Subcutaneous adipose tissue (tissue), 4 donors: ENCODE data around the gene NPR3. TPM values are rescaled to one million over a fixed set of nuclear protein-coding genes. Genes with fewer than 3 reads are reported as not detected.

ENCODE experiments used
- total RNA-seq, 4 donors: library from RNA; depleted of rRNA; stranded (reverse); fragments of >200 nt; gene quantifications; one replicate each; pipeline ENCODE4 v1.1.0, GENCODE V29; 2016
- TF ChIP-seq, protein P1 (sequence below): fragments of 450-650 bp; IDR thresholded peaks from one replicate; pipeline ENCODE4 v1.5.1; 2016; ENCODE audit warnings: low read depth, mild to moderate bottlenecking, control low read depth, antibody characterized with exemption, moderate library complexity

Gene NPR3
- total RNA-seq, 4 donors from 2014 or later = 5.6 to 45.4 (median 23.0) TPM

DNA sequence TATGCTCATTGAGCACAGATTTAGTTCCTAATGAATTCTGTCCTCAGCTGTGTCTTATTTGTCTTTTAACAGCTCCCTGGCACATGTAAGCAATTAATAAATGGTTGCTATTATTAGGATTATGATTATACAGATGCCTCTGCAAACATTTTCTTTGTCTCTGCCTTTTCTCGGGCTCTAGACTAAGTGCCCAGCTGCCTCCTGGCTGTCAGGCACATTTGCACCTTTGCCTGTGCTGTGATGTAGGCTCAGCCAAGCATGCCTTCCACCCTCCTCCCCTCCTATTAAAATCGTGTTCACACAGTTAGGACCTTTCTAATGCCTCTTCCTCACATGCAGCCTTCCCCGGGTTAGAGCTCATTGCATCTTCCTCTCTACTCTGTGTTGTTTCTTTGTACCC is 25.7 kb downstream of the NPR3 start:
- TF ChIP-seq, protein P1, sequence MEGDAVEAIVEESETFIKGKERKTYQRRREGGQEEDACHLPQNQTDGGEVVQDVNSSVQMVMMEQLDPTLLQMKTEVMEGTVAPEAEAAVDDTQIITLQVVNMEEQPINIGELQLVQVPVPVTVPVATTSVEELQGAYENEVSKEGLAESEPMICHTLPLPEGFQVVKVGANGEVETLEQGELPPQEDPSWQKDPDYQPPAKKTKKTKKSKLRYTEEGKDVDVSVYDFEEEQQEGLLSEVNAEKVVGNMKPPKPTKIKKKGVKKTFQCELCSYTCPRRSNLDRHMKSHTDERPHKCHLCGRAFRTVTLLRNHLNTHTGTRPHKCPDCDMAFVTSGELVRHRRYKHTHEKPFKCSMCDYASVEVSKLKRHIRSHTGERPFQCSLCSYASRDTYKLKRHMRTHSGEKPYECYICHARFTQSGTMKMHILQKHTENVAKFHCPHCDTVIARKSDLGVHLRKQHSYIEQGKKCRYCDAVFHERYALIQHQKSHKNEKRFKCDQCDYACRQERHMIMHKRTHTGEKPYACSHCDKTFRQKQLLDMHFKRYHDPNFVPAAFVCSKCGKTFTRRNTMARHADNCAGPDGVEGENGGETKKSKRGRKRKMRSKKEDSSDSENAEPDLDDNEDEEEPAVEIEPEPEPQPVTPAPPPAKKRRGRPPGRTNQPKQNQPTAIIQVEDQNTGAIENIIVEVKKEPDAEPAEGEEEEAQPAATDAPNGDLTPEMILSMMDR = no peak

DNA sequence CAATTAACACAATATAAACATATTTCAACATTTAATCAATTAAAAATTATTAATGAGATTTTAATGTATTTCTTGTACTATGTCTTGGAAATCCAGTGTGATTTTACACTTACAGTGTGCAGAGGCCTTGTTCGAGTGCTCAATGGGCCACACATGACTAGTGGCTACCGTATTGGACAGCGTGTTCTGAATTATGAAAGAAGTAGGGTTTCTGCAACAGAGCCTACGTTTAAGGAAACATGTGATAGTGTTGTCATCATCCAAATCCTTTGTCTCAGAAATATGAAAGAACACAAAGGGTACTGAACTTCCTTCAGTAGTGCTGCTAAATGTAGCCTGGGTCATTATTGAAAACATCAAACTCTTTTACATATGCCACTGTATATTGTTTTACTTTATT is 29.5 kb downstream of the NPR3 start:
- TF ChIP-seq, protein P1 = no peak

DNA sequence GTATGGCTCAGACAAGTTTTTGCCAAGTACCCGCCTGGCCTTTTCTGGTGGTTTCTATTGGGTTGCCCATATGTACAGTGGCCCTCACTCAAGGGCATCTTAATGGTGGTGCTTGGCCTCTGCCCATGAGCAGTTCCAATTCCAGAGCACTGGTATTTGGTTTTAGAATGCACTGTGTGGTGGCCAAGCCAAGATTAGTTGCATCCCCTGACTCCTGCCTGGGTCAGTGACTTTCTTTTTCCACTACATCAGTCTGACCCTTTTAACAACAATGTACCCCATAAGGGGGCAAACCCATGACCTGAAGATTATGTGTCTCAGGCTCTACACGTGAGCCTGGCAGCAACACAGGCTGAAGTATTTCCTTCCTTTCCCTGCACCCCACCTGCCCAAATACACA is 34.2 kb downstream of the NPR3 start:
- TF ChIP-seq, protein P1 = no peak

DNA sequence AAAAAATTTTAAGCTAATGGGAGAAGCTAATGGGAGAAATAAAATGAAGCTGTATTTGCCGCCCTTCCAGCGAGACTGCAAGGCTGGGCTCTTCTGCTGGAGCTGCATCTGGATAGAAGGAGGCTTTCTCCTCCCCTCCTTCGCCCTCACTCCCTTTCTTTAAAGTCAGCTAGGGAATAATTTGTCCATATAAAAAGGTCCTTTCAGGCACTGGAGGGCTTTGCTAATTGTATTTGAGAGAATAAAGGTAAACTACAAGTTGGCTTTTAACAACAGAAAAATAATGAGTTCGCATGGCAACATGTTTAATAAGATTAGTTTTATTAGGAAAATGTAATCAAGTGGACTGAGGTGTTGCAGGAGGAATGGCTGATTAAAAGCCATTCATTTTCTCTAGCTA is 41.3 kb downstream of the NPR3 start:
- TF ChIP-seq, protein P1 = no peak

DNA sequence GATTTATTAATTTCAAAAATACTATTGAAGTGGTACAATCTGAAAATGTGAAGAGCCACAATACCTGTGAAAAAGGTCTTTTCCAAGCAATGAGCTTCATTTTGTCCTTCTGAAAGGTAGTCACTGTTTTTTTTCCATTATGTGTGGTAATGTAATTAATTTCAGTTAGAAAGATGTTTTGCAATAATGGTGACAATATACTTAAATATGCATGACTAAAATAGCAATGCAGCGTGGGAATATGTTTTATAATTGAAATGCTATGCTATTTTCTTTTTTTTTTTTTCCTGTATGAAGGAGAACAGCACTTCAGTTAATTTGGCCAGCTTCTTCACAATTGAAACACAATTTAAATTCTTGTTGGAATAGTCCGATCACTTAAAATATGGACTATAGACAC is 41.9 kb downstream of the NPR3 start:
- TF ChIP-seq, protein P1 = no peak

DNA sequence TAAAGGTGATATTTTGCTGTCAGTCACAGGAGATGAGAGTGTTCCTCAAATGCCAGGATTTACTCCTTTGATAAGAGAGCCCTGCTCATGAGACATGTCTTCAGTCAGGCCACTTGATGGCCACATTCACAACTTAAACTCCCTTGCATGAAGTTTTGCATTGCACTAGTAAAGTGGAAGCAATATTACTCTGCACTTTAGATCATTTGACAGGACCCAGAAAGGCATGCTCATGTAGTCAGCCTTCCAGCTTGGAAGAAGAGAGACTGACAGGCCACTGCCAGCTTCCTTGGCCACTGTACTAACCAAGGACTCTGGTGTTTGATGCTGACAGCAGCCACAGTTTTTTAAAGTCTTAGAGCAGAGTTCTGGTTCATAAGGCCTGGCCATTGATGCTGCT is 42.6 kb downstream of the NPR3 start:
- TF ChIP-seq, protein P1 = no peak

DNA sequence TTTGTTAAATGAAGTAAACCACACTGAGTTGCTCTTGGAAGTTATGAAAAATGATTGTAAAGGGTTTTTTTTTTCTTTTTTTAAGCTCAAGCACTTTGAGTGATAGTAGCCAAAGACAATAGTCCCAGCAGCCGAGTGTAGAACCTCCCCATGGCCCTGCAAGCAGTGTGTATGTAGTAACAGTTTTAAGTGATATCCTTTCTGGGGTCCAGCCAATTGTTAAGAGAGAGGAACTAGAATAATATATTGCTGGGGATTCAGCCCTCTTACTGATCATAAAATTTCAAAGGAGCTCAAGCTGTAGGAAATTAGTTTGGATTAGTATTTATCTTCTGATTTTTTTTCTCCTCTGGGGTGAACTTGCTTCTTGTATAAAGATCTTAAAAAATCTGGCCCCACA is 43.2 kb downstream of the NPR3 start:
- TF ChIP-seq, protein P1 = no peak

DNA sequence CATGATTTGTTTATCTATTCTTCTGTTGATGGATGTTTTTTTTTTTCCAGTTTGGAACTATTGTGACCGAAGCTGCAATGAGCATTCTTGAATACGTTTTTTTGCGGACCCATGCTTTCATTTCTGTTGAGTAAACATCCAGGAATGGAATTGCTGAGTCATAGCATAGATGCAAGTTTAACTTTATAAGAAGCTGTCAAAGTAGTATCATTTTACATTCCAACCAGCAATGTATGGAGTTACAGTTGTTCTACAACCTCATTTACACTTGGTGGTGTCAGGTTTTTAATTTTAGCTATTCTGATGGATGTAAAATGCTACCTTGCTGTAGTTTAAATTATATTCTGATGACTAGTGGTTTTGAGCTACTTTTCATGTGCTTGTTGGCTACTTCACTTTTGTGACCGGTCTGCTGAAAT is 49.0 kb downstream of the NPR3 start:
- TF ChIP-seq, protein P1 = no peak
